ENCODE results near the gene DENND6B.
"Not testable (repeated sequence)": the region's sequence is repeated elsewhere in the genome, so short reads cannot be mapped to it uniquely, and the experiment has no call there.

The DENND6B gene

GRCh38 chr22:50339945-50340879 is 13.4 kb upstream of the DENND6B start:
- no peak for DNase-seq (ENCODE audit: low read depth in 4 of 4, low spot score in 1 of 4)

GRCh38 chr22:50338860-50339462 is 12.1 kb upstream of the DENND6B start:
- no peak for DNase-seq (ENCODE audit: low read depth in 4 of 4, low spot score in 1 of 4)

GRCh38 chr22:50338042-50338573 is 11.3 kb upstream of the DENND6B start:
- DNase-seq (ENCODE audit: low read depth in 4 of 4, low spot score in 1 of 4): no peak

- no peak for DNase-seq (ENCODE audit: low read depth in 4 of 4, low spot score in 1 of 4)
Measured at GRCh38 chr22:50337262-50338041, 10.6 kb upstream of the DENND6B start.

- not testable (repeated sequence) for DNase-seq (ENCODE audit: low read depth in 4 of 4, low spot score in 1 of 4)
Measured at GRCh38 chr22:50334433-50334832, 7.6 kb upstream of the DENND6B start.

GRCh38 chr22:50329236-50329635 is 2.4 kb upstream of the DENND6B start:
- no peak for DNase-seq (ENCODE audit: low read depth in 4 of 4, low spot score in 1 of 4)

GRCh38 chr22:50327711-50328019 is 853 bp upstream of the DENND6B start:
- no peak for DNase-seq (ENCODE audit: low read depth in 4 of 4, low spot score in 1 of 4)

- DNase-seq (ENCODE audit: low read depth in 4 of 4, low spot score in 1 of 4): no peak
Measured at GRCh38 chr22:50326225-50326955, 422 bp downstream of the DENND6B start.

GRCh38 chr22:50325444-50326224 is 1.2 kb downstream of the DENND6B start:
- no peak for DNase-seq (ENCODE audit: low read depth in 4 of 4, low spot score in 1 of 4)

- DNase-seq (ENCODE audit: low read depth in 4 of 4, low spot score in 1 of 4): no peak
Measured at GRCh38 chr22:50323900-50324299, 2.9 kb downstream of the DENND6B start.

GRCh38 chr22:50322382-50323104 is 4.3 kb downstream of the DENND6B start:
- DNase-seq (ENCODE audit: low read depth in 4 of 4, low spot score in 1 of 4): not testable (repeated sequence)

- DNase-seq (ENCODE audit: low read depth in 4 of 4, low spot score in 1 of 4): no peak
Measured at GRCh38 chr22:50320671-50321325, 6.0 kb downstream of the DENND6B start.

- no peak for DNase-seq (ENCODE audit: low read depth in 4 of 4, low spot score in 1 of 4)
Measured at GRCh38 chr22:50320116-50320515, 6.7 kb downstream of the DENND6B start.

GRCh38 chr22:50319503-50319951 is 7.3 kb downstream of the DENND6B start:
- no peak for DNase-seq (ENCODE audit: low read depth in 4 of 4, low spot score in 1 of 4)

GRCh38 chr22:50318698-50319411 is 8.0 kb downstream of the DENND6B start:
- no peak for DNase-seq (ENCODE audit: low read depth in 4 of 4, low spot score in 1 of 4)

GRCh38 chr22:50318356-50318697 is 8.5 kb downstream of the DENND6B start:
- DNase-seq (ENCODE audit: low read depth in 4 of 4, low spot score in 1 of 4): no peak

GRCh38 chr22:50317674-50318073 is 9.1 kb downstream of the DENND6B start:
- no peak for DNase-seq (ENCODE audit: low read depth in 4 of 4, low spot score in 1 of 4)

- no peak for DNase-seq (ENCODE audit: low read depth in 4 of 4, low spot score in 1 of 4)
Measured at GRCh38 chr22:50317178-50317577, 9.6 kb downstream of the DENND6B start.

All from stimulated activated CD4-positive, alpha-beta T cell treated with anti-CD3 and anti-CD28 coated beads, Interleukin-1b, Interleukin-23, amount 100 ng/mL, for 24 hours (primary cell).